Uterus (tissue), 2 donors: Measurements from ENCODE around the gene HES2.
"Not testable (repeated sequence)": the region's sequence is repeated elsewhere in the genome, so short reads cannot be mapped to it uniquely, and the experiment has no call there.

ENCODE experiments used
- CTCF ChIP-seq, 4 experiments: fragments of 200-600 bp in 2 of 4; fragments of 450-650 bp in 2 of 4; sonication (generic) in 2 of 4; IDR thresholded peaks; one replicate each; pipeline ENCODE4 v1.5.1; 2016 to 2019; ENCODE audit warnings: antibody characterized with exemption in 4 of 4, mild to moderate bottlenecking in 2 of 4, moderate library complexity in 1 of 4
- POLR2A ChIP-seq, 2 donors: fragments of 450-650 bp; IDR thresholded peaks; one replicate each; pipeline ENCODE4 v1.6.1; 2016; ENCODE audit warnings: antibody characterized with exemption in 2 of 2, mild to moderate bottlenecking in 1 of 2, moderate library complexity in 1 of 2

- not testable (repeated sequence) for TF ChIP-seq CTCF, POLR2A (IDR thresholded peaks at IDR 0.05)
Measured at GRCh38 chr1:6372236-6372635, 47.5 kb downstream of the HES2 start.
